ENCODE results near the gene TAS1R1.

The TAS1R1 gene

GRCh38 chr1:6554907-6555778 is at the start of gene TAS1R1:
TSS of gene TAS1R1 (plus strand) at chr1:6555307. CDS start at chr1:6555374, 67 bp downstream.
- peak in 37 of 58 donors; percentile 6 to 55 (median 21) for DNase-seq

- DNase-seq = no peak
Observed at GRCh38 chr1:6505367-6506209, 49.5 kb upstream of the TAS1R1 start.

- no peak for DNase-seq
Observed at GRCh38 chr1:6506210-6507036, 48.7 kb upstream of the TAS1R1 start.

GRCh38 chr1:6507037-6507428 is 48.1 kb upstream of the TAS1R1 start:
- DNase-seq = peak in 3 of 58 donors; percentile 21 to 31 (median 23)

- DNase-seq = peak in 25 of 58 donors; percentile 18 to 65 (median 32)
Observed at GRCh38 chr1:6507461-6507911, 47.6 kb upstream of the TAS1R1 start.

- DNase-seq = peak in 7 of 58 donors; percentile 19 to 66 (median 47)
Observed at GRCh38 chr1:6508154-6508815, 46.8 kb upstream of the TAS1R1 start.

GRCh38 chr1:6508816-6509189 is 46.3 kb upstream of the TAS1R1 start:
- DNase-seq = no peak

- DNase-seq = peak in 1 of 58 donors; percentile 25
Observed at GRCh38 chr1:6509220-6509918, 45.7 kb upstream of the TAS1R1 start.

GRCh38 chr1:6509919-6510291 is 45.2 kb upstream of the TAS1R1 start:
- DNase-seq = peak in 9 of 58 donors; percentile 9 to 48 (median 27)

GRCh38 chr1:6510493-6510892 is 44.6 kb upstream of the TAS1R1 start:
- no peak for DNase-seq

- no peak for DNase-seq
Observed at GRCh38 chr1:6511056-6511455, 44.1 kb upstream of the TAS1R1 start.

GRCh38 chr1:6511561-6512244 is 43.4 kb upstream of the TAS1R1 start:
- DNase-seq = no peak

- DNase-seq = no peak
Observed at GRCh38 chr1:6512245-6512907, 42.7 kb upstream of the TAS1R1 start.

GRCh38 chr1:6512908-6513280 is 42.2 kb upstream of the TAS1R1 start:
- DNase-seq = no peak

GRCh38 chr1:6513320-6513801 is 41.7 kb upstream of the TAS1R1 start:
- DNase-seq = peak in 1 of 58 donors; percentile 47

GRCh38 chr1:6515771-6516170 is 39.3 kb upstream of the TAS1R1 start:
- DNase-seq = no peak

- no peak for DNase-seq
Observed at GRCh38 chr1:6517435-6517851, 37.7 kb upstream of the TAS1R1 start.

- peak in 1 of 58 donors; percentile 77 for DNase-seq
Observed at GRCh38 chr1:6519491-6519934, 35.6 kb upstream of the TAS1R1 start.

Data from anterior cingulate cortex (tissue), 58 donors.